A549 (cell line): ENCODE measurements around the gene MAPK12. TPM values are rescaled to one million over a fixed set of nuclear protein-coding genes. Genes with fewer than 3 reads are reported as not detected.

Source experiments
- ATAC-seq, 2 experiments: fragments of 200-7000 bp in 1 of 2; fragments of >200 bp in 1 of 2; cut with Nextera tagmentation in 1 of 2; cut with Tn5 transposase in 1 of 2; 3 replicates each; pipeline versions ENCODE4 v1.8.0 to v1.9.1; 2018 to 2020; ENCODE audit warnings: mild to moderate bottlenecking in 1 of 2, moderate library complexity in 1 of 2
- CTCF ChIA-PET: fragments of 300-600 bp; sonication (Branson Sonifier 250); formaldehyde crosslinking; extraction: SDS; loops from one replicate; lab custom pipeline; 2021; ENCODE audit warnings: antibody characterized with exemption, inconsistent platforms; lab: Yijun Ruan, JAX
- POLR2A ChIA-PET: fragments of 350-600 bp; formaldehyde crosslinking; extraction: SDS; loops from one replicate; lab custom pipeline; 2021; ENCODE audit warnings: antibody characterized with exemption, inconsistent platforms; lab: Yijun Ruan, JAX
- DNase-seq, 2 experiments: peaks; one replicate each; pipeline versions ENCODE4 v3.0.0 to v3.0.0-alpha.2; 2011 to 2016; ENCODE audit warnings: low read depth in 1 of 2, low spot score in 1 of 2
- FAIRE-seq: peaks from 2 replicates; lab custom pipeline; 2011; peaks lifted over from hg19 to GRCh38; lab: Jason Lieb, UNC
- H3K27ac ChIP-seq, 2 experiments: fragments of >200 bp; sonication (Bioruptor Twin); formaldehyde crosslinking; 3 replicates each; pipeline ENCODE4 v1.5.1; 2016 to 2017
- H3K4me1 ChIP-seq: fragments of >200 bp; sonication (Bioruptor Twin); formaldehyde crosslinking; 3 replicates; pipeline ENCODE4 v1.6.1; 2016
- H3K4me2 ChIP-seq: fragments of >200 bp; sonication (Bioruptor Twin); formaldehyde crosslinking; 3 replicates; pipeline ENCODE4 v1.6.1; 2016
- H3K4me3 ChIP-seq: fragments of >200 bp; sonication (Bioruptor Twin); formaldehyde crosslinking; 3 replicates; pipeline ENCODE4 v1.5.1; 2016
- H3K9me3 ChIP-seq: fragments of >200 bp; sonication (Bioruptor Twin); formaldehyde crosslinking; 3 replicates; pipeline ENCODE4 v1.6.1; 2016
- CBX8 ChIP-seq: fragments of 200-600 bp; sonication (generic); IDR thresholded peaks from 2 replicates; pipeline ENCODE4 v1.6.1; 2016
- CHD4 ChIP-seq: fragments of 200-600 bp; sonication (generic); IDR thresholded peaks from 2 replicates; pipeline ENCODE4 v1.6.1; 2016; ENCODE audit warnings: antibody characterized with exemption, mild to moderate bottlenecking, borderline replicate concordance
- EHF ChIP-seq: fragments of 250-450 bp; sonication (Bioruptor Pico); IDR thresholded peaks from 2 replicates; pipeline ENCODE4 v1.5.0; 2020; ENCODE audit warnings: mild to moderate bottlenecking
- EHMT2 ChIP-seq: fragments of 200-600 bp; sonication (generic); IDR thresholded peaks from 2 replicates; pipeline ENCODE4 v1.6.1; 2016; ENCODE audit warnings: antibody characterized with exemption, low read depth, mild to moderate bottlenecking, moderate library complexity
- FOSL2 ChIP-seq, 2 experiments: fragments of 450-650 bp in 1 of 2; fragments of >200 bp in 1 of 2; sonication (Bioruptor Twin) in 1 of 2; formaldehyde crosslinking; IDR thresholded peaks; 2 replicates each; pipeline versions ENCODE4 v1.5.0 to v1.6.1; 2016 to 2020; ENCODE audit warnings: mild to moderate bottlenecking in 1 of 2, moderate library complexity in 1 of 2
- FOXS1 ChIP-seq: fragments of 250-450 bp; sonication (Bioruptor Pico); IDR thresholded peaks from 2 replicates; pipeline ENCODE4 v1.5.0; 2020; ENCODE audit warnings: mild to moderate bottlenecking, moderate library complexity
- HDAC2 ChIP-seq: fragments of 200-600 bp; sonication (generic); IDR thresholded peaks from 2 replicates; pipeline ENCODE4 v1.6.1; 2016
- HEYL ChIP-seq: fragments of 250-450 bp; sonication (Bioruptor Pico); IDR thresholded peaks from 2 replicates; pipeline ENCODE4 v1.8.0; 2021; ENCODE audit warnings: mild to moderate bottlenecking, moderate library complexity
- HOXA7 ChIP-seq: fragments of 250-450 bp; sonication (Bioruptor Pico); IDR thresholded peaks from 2 replicates; pipeline ENCODE4 v1.5.0; 2020; ENCODE audit warnings: mild to moderate bottlenecking, moderate library complexity
- MAZ ChIP-seq: fragments of 150-350 bp; IDR thresholded peaks from 2 replicates; pipeline ENCODE4 v1.6.1; 2014; ENCODE audit warnings: antibody characterized with exemption, low read depth, low read length, borderline replicate concordance
- MYC ChIP-seq: IDR thresholded peaks from 2 replicates; pipeline ENCODE4 v1.6.1; 2012; ENCODE audit warnings: mild to moderate bottlenecking, inconsistent platforms, low read length, improper control_type of control experiment, borderline replicate concordance
- NPAS2 ChIP-seq: fragments of 250-450 bp; sonication (Bioruptor Pico); IDR thresholded peaks from 2 replicates; pipeline ENCODE4 v1.8.0; 2022; ENCODE audit warnings: mild to moderate bottlenecking, moderate library complexity, borderline replicate concordance
- POLR2A ChIP-seq: IDR thresholded peaks from 2 replicates; pipeline ENCODE4 v1.6.1; 2012; ENCODE audit warnings: mild to moderate bottlenecking, low read length
- RARB ChIP-seq: fragments of 250-450 bp; sonication (Bioruptor Pico); IDR thresholded peaks from 2 replicates; pipeline ENCODE4 v1.8.0; 2021; ENCODE audit warnings: mild to moderate bottlenecking, moderate library complexity
- RCOR1 ChIP-seq: fragments of 150-350 bp; IDR thresholded peaks from 2 replicates; pipeline ENCODE4 v1.6.1; 2014; ENCODE audit warnings: antibody characterized with exemption, low read length, low read depth
- RFX5 ChIP-seq: fragments of 450-650 bp; IDR thresholded peaks from 2 replicates; pipeline ENCODE4 v1.7.1; 2014; ENCODE audit warnings: antibody characterized with exemption, mild to moderate bottlenecking, moderate library complexity
- RNF2 ChIP-seq: fragments of 200-600 bp; sonication (generic); IDR thresholded peaks from 2 replicates; pipeline ENCODE4 v1.6.1; 2016; ENCODE audit warnings: low read depth, mild to moderate bottlenecking, antibody characterized with exemption, moderate library complexity, borderline replicate concordance
- SREBF2 ChIP-seq: fragments of 450-650 bp; IDR thresholded peaks from 2 replicates; pipeline ENCODE4 v1.6.1; 2014; ENCODE audit warnings: mild to moderate bottlenecking, moderate library complexity
- ZFP36 ChIP-seq: fragments of 450-650 bp; IDR thresholded peaks from 2 replicates; pipeline ENCODE4 v1.6.1; 2014; ENCODE audit warnings: borderline replicate concordance; ENCODE audit not compliant: partially characterized antibody
- ZNF302 ChIP-seq: fragments of 250-450 bp; sonication (Bioruptor Pico); IDR thresholded peaks from 2 replicates; pipeline ENCODE4 v1.9.0; 2021; ENCODE audit warnings: inconsistent platforms, mild to moderate bottlenecking, moderate library complexity
- WGBS: methylation state at CpG from one replicate; pipeline ENCODE4 v1.1.6; 2017; ENCODE audit errors: missing lambda C conversion rate; 5-methylcytosine and 5-hydroxymethylcytosine counted together
- polyA plus RNA-seq, 4 experiments: library from polyadenylated mRNA; depleted of rRNA in 3 of 4; stranded (reverse); fragments of >200 nt; fragmentation: RNase III in 1 of 4; extraction: RNeasy Plus Mini Kit Qiagen cat#74134 plus additional on column Dnase treatment in 1 of 4; gene quantifications; 2 replicates in 3 of 4; 3 replicates in 1 of 4; pipeline ENCODE4 v1.2.3, GENCODE V29; 2011 to 2017
- TF ChIP-seq, protein P1 (sequence below): fragments of >200 bp; sonication (Bioruptor Twin); formaldehyde crosslinking; IDR thresholded peaks from 2 replicates; pipeline ENCODE4 v1.6.1; 2016
- TF ChIP-seq, protein P2 (sequence below): fragments of 250-450 bp; sonication (Bioruptor Pico); IDR thresholded peaks from 2 replicates; pipeline ENCODE4 v1.5.0; 2021; ENCODE audit warnings: mild to moderate bottlenecking, moderate library complexity, borderline replicate concordance
- TF ChIP-seq, protein P3 (sequence below): fragments of >200 bp; sonication (Bioruptor Twin); formaldehyde crosslinking; IDR thresholded peaks from 3 replicates; pipeline ENCODE4 v1.6.1; 2016

The MAPK12 gene
- polyA plus RNA-seq, 2 of the 4 experiments (the other 2 are of a cell fraction) = 12.5 to 25.8 TPM

DNA sequence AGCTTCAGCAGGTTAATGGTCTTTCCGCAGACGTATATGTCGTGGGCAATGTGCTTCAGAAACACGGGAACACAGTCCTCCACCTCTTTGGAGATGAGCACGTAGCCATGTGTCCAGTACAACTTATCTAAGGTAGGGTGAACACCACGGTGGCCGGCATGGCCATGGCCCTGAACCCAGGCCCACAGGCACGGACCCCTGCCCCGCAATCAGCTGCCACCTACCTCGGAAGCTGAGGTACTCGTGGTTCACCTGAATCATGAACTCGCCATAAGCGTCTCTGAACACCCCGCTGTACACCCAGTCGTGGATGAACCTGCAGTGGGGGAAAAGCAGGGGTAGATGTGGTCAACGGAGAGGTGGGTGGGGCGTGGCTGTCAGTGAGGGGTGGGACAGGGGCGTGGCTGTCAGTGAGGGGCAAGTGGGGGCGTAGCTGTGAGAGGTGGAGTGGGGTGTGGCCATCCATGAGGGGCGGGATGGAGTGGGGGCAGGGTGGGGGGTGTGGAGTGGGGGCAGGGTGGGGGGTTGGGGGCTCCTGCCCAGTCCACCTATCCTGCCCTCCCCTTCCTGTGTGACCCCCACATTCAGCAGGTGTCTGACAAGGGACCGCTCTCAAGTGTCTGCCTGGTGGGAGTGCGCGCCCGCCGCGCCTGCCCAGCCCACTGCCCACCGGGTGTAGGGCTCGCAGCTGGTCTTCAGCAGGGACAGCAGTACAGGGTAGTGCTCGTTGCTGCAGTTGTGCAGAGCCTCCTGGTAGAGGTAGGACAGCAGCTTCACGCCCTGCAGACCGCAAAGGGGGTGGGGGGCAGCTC lies 35.2 kb downstream of the MAPK12 start:
- FAIRE-seq = no peak
- Histone ChIP-seq H3K9me3 (no peaks in the 10 kb centered on the region), H3K27ac (no peak overlapping the region), H3K4me2 (no peak overlapping the region), H3K4me1 (no peaks in the 10 kb centered on the region), H3K4me3 (no peak overlapping the region)
- POLR2A ChIA-PET = no interaction called here
- CTCF ChIA-PET = interaction anchor here (0.8 to 2.7 kb wide), 4 partner anchors 11 to 273 kb away, joined by 3 to 10 read pairs (median 5); no protein-coding TSS in a partner anchor
- TF ChIP-seq FOXS1 (no peak), ZFP36 (no peak), MYC (no peak), ZNF302 (CRISPR knock-in tag) (no peak), CHD4 (no peak), HOXA7 (CRISPR knock-in tag) (no peak), RARB (CRISPR knock-in tag) (no peak), EHMT2 (no peak), NPAS2 (CRISPR knock-in tag) (no peak), HDAC2 (no peak), SREBF2 (no peak), FOSL2 (IDR thresholded peaks at IDR 0.05) (no peak), FOSL2 (CRISPR knock-in tag; IDR thresholded peaks at IDR 0.05) (no peak), RFX5 (no peak), RNF2 (no peak), MAZ (no peak), RCOR1 (no peak), HEYL (CRISPR knock-in tag) (no peak)
- TF ChIP-seq, protein P1, sequence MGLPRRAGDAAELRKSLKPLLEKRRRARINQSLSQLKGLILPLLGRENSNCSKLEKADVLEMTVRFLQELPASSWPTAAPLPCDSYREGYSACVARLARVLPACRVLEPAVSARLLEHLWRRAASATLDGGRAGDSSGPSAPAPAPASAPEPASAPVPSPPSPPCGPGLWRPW = no peak
- TF ChIP-seq, protein P2, sequence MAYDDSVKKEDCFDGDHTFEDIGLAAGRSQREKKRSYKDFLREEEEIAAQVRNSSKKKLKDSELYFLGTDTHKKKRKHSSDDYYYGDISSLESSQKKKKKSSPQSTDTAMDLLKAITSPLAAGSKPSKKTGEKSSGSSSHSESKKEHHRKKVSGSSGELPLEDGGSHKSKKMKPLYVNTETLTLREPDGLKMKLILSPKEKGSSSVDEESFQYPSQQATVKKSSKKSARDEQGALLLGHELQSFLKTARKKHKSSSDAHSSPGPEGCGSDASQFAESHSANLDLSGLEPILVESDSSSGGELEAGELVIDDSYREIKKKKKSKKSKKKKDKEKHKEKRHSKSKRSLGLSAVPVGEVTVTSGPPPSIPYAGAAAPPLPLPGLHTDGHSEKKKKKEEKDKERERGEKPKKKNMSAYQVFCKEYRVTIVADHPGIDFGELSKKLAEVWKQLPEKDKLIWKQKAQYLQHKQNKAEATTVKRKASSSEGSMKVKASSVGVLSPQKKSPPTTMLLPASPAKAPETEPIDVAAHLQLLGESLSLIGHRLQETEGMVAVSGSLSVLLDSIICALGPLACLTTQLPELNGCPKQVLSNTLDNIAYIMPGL = no peak
- TF ChIP-seq, protein P3, sequence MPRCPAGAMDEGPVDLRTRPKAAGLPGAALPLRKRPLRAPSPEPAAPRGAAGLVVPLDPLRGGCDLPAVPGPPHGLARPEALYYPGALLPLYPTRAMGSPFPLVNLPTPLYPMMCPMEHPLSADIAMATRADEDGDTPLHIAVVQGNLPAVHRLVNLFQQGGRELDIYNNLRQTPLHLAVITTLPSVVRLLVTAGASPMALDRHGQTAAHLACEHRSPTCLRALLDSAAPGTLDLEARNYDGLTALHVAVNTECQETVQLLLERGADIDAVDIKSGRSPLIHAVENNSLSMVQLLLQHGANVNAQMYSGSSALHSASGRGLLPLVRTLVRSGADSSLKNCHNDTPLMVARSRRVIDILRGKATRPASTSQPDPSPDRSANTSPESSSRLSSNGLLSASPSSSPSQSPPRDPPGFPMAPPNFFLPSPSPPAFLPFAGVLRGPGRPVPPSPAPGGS = no peak
- no peak for ATAC-seq
- DNase-seq = no peak
- 93% methylated on average over 4 of the region's 31 CpGs for WGBS

DNA sequence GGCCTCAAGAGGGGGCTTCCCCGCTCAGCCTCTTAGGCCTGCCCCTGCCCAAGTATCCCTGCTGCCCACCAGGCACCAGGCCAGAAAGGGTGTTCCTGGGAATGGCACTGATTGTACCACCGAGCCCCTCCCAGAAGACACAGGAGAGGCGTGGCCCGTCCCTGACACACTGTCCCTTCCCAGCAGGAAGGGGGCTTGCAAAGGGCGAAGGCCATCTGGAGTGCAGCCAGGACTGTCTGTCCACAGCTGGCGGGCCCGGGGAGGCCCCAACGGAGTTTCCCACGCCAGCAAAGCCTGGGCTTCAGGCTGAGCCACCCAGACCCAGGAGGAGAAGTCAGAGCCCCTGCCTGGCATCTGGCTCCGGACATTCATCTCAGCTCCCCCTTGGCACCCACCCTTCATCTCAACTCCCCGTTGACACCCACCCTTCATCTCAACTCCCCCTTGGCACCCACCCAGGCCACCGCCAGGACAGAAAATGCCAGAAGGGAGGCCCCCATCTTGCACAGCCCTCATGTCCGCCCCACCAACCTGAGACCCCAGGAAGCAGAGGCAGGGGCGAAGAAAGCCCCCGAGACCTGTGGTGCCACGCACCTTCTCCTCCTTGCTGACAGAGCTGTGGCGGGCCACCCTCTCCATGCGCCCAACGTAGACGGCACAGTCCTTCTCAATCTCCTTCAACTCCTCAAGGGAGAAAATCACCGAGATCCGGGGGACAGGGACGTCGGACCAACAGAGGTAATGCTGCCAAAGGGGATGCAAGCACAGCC lies 36.1 kb downstream of the MAPK12 start:
- POLR2A ChIA-PET = no interaction called here
- ATAC-seq (no peak), DNase-seq (no peak), FAIRE-seq (no peak)
- H3K27ac ChIP-seq = no peak overlapping the region
- no peak overlapping the region for H3K4me2 ChIP-seq
- H3K4me3 ChIP-seq = no peak overlapping the region
- no peaks in the 10 kb centered on the region for H3K9me3 ChIP-seq
- TF ChIP-seq FOSL2 (IDR thresholded peaks at IDR 0.05) (no peak), FOSL2 (CRISPR knock-in tag; IDR thresholded peaks at IDR 0.05) (no peak), POLR2A (no peak), EHF (CRISPR knock-in tag) (no peak), CBX8 (no peak)
- no peaks in the 10 kb centered on the region for H3K4me1 ChIP-seq
- CTCF ChIA-PET = interaction anchor here (1.0 to 2.1 kb wide), 2 partner anchors 62 to 76 kb away, joined by 3 to 7 read pairs; no protein-coding TSS in a partner anchor
- WGBS = 98% methylated on average over 12 of the region's 24 CpGs
